MCF 10A (cell line): ENCODE data around the gene UBAC1. TPM values are rescaled to one million over a fixed set of nuclear protein-coding genes. Genes with fewer than 3 reads are reported as not detected.

Experiments used
- BruUV-seq: library from RNA; stranded (reverse); fragments of 400-500 nt; replicated peaks from 2 replicates; lab custom pipeline; 2021; lab: Mats Ljungman, UMichigan
- CTCF ChIA-PET: fragments of 300-600 bp; sonication (Branson Sonifier 250); formaldehyde crosslinking; extraction: SDS; loops from one replicate; lab custom pipeline; 2021; ENCODE audit warnings: antibody characterized with exemption, inconsistent platforms; lab: Yijun Ruan, JAX
- POLR2A ChIA-PET: fragments of 300-600, 350-650 bp; sonication (Branson Sonifier 250); formaldehyde crosslinking; extraction: SDS; loops from one replicate; lab custom pipeline; 2020; ENCODE audit warnings: antibody characterized with exemption, inconsistent platforms; lab: Yijun Ruan, JAX
- DNase-seq: peaks from one replicate; pipeline ENCODE4 v3.0.0-alpha.2; 2018; ENCODE audit not compliant: unreplicated experiment
- H3K27ac Mint-ChIP-seq: one replicate; pipeline ENCODE4 v1.8.0; 2022; ENCODE audit warnings: mild to moderate bottlenecking, low read depth, mixed read lengths; ENCODE audit not compliant: unreplicated experiment
- H3K27me3 Mint-ChIP-seq: one replicate; pipeline ENCODE4 v1.8.0; 2022; ENCODE audit warnings: mixed read lengths; ENCODE audit not compliant: insufficient read depth, unreplicated experiment
- H3K36me3 Mint-ChIP-seq: one replicate; pipeline ENCODE4 v1.8.0; 2022; ENCODE audit warnings: mild to moderate bottlenecking, moderate library complexity, mixed read lengths; ENCODE audit not compliant: insufficient read depth, unreplicated experiment
- H3K4me1 Mint-ChIP-seq: one replicate; pipeline ENCODE4 v1.8.0; 2022; ENCODE audit warnings: mixed read lengths; ENCODE audit not compliant: insufficient read depth, unreplicated experiment
- H3K4me3 Mint-ChIP-seq: one replicate; pipeline ENCODE4 v1.8.0; 2022; ENCODE audit warnings: mild to moderate bottlenecking, moderate library complexity, mixed read lengths; ENCODE audit not compliant: unreplicated experiment
- H3K9me3 Mint-ChIP-seq: one replicate; pipeline ENCODE4 v1.8.0; 2022; ENCODE audit warnings: mixed read lengths; ENCODE audit not compliant: unreplicated experiment
- CTCF ChIP-seq: fragments of 200-600 bp; IDR thresholded peaks from one replicate; pipeline ENCODE4 v1.8.0; 2022; ENCODE audit warnings: antibody characterized with exemption, mild to moderate bottlenecking; ENCODE audit not compliant: unreplicated experiment
- intact Hi-C: fragments of 100-400 bp; cut with micrococcal nuclease; formaldehyde crosslinking; loops from 2 replicates; pipeline ENCODE4 v1.14.1; 2022
- total RNA-seq: library from RNA; stranded (reverse); gene quantifications from 2 replicates; pipeline ENCODE4 v1.2.3, GENCODE V29; 2022

UBAC1 gene
- total RNA-seq, 1 experiment from 2014 or later = 34.7 TPM

GRCh38 chr9:135976531-135976930 is 15.4 kb upstream of the UBAC1 start:
- no peaks in the 10 kb centered on the region for H3K36me3 Mint-ChIP-seq
- peaks cover 31% of the 10 kb centered on the region for H3K27me3 Mint-ChIP-seq
- ChIA-PET CTCF (interaction anchor here (0.6 to 0.7 kb wide), 2 partner anchors 82 to 463 kb away, joined by 3 read pairs; no protein-coding TSS in a partner anchor), POLR2A (no interaction called here)
- intact Hi-C loops = no loop called here
- H3K4me1 Mint-ChIP-seq = no peaks in the 10 kb centered on the region
- no peak for DNase-seq
- no peak overlapping the region for H3K27ac Mint-ChIP-seq
- BruUV-seq = no TSS peak
- H3K4me3 Mint-ChIP-seq = no peak overlapping the region
- TF ChIP-seq CTCF = no peak
- H3K9me3 Mint-ChIP-seq = no peaks in the 10 kb centered on the region

GRCh38 chr9:135975834-135976233 is 14.7 kb upstream of the UBAC1 start:
- intact Hi-C loops = no loop called here
- CTCF ChIA-PET = interaction anchor here (0.6 kb wide), 1 partner anchor 464 kb away, joined by 3 read pairs; no protein-coding TSS in a partner anchor
- no peak overlapping the region for H3K4me3 Mint-ChIP-seq

DNA sequence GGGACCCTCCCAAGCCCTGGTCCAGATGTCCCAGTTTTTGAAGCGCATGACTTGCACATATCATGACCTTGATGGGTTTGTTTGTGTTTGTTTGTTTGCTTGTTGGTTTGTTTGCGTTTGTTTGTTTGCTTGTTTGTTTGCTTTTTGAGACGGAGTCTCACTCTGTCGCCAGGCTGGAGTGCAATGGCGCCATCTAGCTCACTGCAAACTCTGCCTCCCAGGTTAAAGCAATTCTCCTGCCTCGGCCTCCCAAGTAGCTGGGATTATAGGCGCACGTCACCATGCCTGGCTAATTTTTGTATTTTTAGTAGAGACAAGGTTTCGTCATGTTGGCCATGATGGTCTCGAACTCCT is 13.0 kb upstream of the UBAC1 start:
- ChIA-PET POLR2A (no interaction called here), CTCF (no interaction called here)
- TF ChIP-seq CTCF = no peak
- Mint-ChIP-seq H3K27ac (no peak overlapping the region), H3K9me3 (no peaks in the 10 kb centered on the region), H3K4me1 (no peaks in the 10 kb centered on the region), H3K4me3 (no peak overlapping the region), H3K36me3 (no peaks in the 10 kb centered on the region), H3K27me3 (peaks cover 31% of the 10 kb centered on the region)
- intact Hi-C loops = no loop called here
- no TSS peak for BruUV-seq
- no peak for DNase-seq

More at GRCh38 chr9:135975834-135976233, 14.7 kb upstream of the UBAC1 start:
- Mint-ChIP-seq H3K27ac (no peak overlapping the region), H3K27me3 (peaks cover 31% of the 10 kb centered on the region), H3K4me1 (no peaks in the 10 kb centered on the region), H3K36me3 (no peaks in the 10 kb centered on the region), H3K9me3 (no peaks in the 10 kb centered on the region)
- TF ChIP-seq CTCF = no peak
- POLR2A ChIA-PET = no interaction called here
- DNase-seq = no peak
- no TSS peak for BruUV-seq

DNA sequence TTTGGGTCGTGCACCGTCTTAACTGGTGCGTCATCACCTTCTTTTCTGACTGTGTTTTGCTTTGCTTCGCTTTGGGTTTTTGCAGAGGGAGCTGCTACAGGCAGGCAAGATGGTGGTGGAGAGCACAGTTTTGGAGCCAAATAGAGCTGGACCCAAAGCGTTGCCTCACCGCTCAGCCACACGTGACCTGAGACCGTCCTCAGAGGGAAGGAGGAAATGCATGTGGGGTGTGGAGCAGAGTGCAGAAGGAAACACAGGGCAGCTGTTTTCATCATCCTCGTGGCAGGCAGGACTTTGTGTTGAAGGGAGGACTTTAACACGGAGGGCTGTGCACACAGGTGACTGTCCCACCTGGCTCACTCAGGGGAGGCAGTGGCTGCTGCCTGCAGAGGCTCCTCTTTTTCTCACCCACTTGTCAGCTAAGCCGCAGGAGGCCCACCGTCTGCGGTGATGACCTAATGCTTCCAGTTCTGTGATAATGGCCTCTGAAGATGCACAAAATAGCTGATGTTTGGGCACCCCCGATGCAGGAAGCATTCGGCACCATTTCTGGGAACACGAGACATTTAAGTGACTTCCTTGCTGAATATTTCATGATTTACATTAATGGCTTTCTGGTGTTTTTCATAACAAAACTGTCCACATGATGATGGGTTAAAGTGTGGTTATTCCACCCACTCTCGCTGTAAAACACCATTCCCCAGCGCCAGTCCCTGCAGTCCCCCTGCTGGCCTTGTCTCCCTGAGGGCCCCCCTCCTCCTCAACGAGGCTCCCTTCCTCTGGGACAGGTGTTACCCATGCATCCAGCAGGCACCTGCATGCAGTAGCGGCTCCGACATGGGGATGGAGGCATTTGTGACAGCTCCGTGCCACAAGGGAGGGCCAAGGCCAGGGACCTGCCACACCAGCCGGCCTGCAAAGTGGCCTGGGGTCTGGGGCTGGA is 12.4 kb upstream of the UBAC1 start:
- H3K27ac Mint-ChIP-seq = no peak overlapping the region
- CTCF ChIA-PET = interaction anchor here (0.6 kb wide), 1 partner anchor 149 kb away, joined by 3 read pairs; no protein-coding TSS in a partner anchor
- H3K36me3 Mint-ChIP-seq = no peaks in the 10 kb centered on the region
- H3K27me3 Mint-ChIP-seq = peaks cover 31% of the 10 kb centered on the region
- BruUV-seq = no TSS peak
- POLR2A ChIA-PET = no interaction called here
- no peaks in the 10 kb centered on the region for H3K4me1 Mint-ChIP-seq
- TF ChIP-seq CTCF = no peak
- no peaks in the 10 kb centered on the region for H3K9me3 Mint-ChIP-seq
- no peak overlapping the region for H3K4me3 Mint-ChIP-seq
- DNase-seq = no peak
- intact Hi-C loops = no loop called here
